AG09319 (cell line): ENCODE data around the gene SOCS7.

ENCODE experiments used
- DNase-seq: peaks from one replicate; pipeline ENCODE4 v3.0.0-alpha.2; 2010; ENCODE audit warnings: low read depth; ENCODE audit errors: extremely low read depth
- CTCF ChIP-seq: IDR thresholded peaks from 2 replicates; pipeline ENCODE4 v1.5.1; 2011; ENCODE audit warnings: low read depth, mild to moderate bottlenecking, inconsistent platforms, low read length, moderate library complexity

Gene SOCS7

GRCh38 chr17:38421871-38422827 is 70.5 kb downstream of the SOCS7 start:
- no peak for TF ChIP-seq CTCF

GRCh38 chr17:38424297-38424972 is 72.8 kb downstream of the SOCS7 start:
- no peak for DNase-seq
- TF ChIP-seq CTCF: no peak

More at GRCh38 chr17:38421871-38422827, 70.5 kb downstream of the SOCS7 start:
- DNase-seq: no peak

GRCh38 chr17:38425031-38425430 is 73.4 kb downstream of the SOCS7 start:
- DNase-seq: no peak
- no peak for TF ChIP-seq CTCF

GRCh38 chr17:38425744-38426143 is 74.1 kb downstream of the SOCS7 start:
- TF ChIP-seq CTCF: no peak
- DNase-seq: no peak

GRCh38 chr17:38426441-38426840 is 74.8 kb downstream of the SOCS7 start:
- TF ChIP-seq CTCF: no peak
- DNase-seq: no peak

GRCh38 chr17:38427160-38427949 is 75.7 kb downstream of the SOCS7 start:
- DNase-seq: no peak
- TF ChIP-seq CTCF: no peak
